IMR-90 (cell line): Measurements from ENCODE around the gene FNDC3A. TPM values are rescaled to one million over a fixed set of nuclear protein-coding genes. Genes with fewer than 3 reads are reported as not detected.

Source experiments
- ATAC-seq: fragments of 200-7000 bp; cut with Tn5 transposase; 2 replicates; pipeline ENCODE4 v1.9.1; 2020; ENCODE audit warnings: low read depth, mild to moderate bottlenecking, moderate library complexity
- BruUV-seq: library from RNA; stranded (reverse); fragments of 400-500 nt; replicated peaks from 2 replicates; lab custom pipeline; 2021; lab: Mats Ljungman, UMichigan
- CTCF ChIA-PET: fragments of 300-600 bp; formaldehyde crosslinking; extraction: SDS; loops from one replicate; lab custom pipeline; 2021; ENCODE audit warnings: antibody characterized with exemption; lab: Yijun Ruan, JAX
- POLR2A ChIA-PET: fragments of 300-600 bp; sonication (Branson Sonifier 250); formaldehyde crosslinking; loops from one replicate; lab custom pipeline; 2022; ENCODE audit warnings: antibody characterized with exemption; ENCODE audit not compliant: unreplicated experiment; lab: Charles Lee
- DNase-seq: peaks from one replicate; pipeline ENCODE4 v3.0.0; 2013
- H2AFZ ChIP-seq: replicated peaks from 2 replicates; pipeline ENCODE3; 2013; ENCODE audit warnings: low read length, mild to moderate bottlenecking; ENCODE audit not compliant: poor library complexity
- H2AK5ac ChIP-seq: 2 replicates; pipeline ENCODE4 v1.6.1; 2013; ENCODE audit warnings: low read depth, low read length, inconsistent platforms
- H2AK9ac ChIP-seq: replicated peaks from 2 replicates; pipeline ENCODE3; 2013; ENCODE audit warnings: mild to moderate bottlenecking, low read depth, low read length, moderate library complexity; ENCODE audit not compliant: poor library complexity
- H2BK120ac ChIP-seq: 2 replicates; pipeline ENCODE4 v1.6.1; 2013; ENCODE audit warnings: low read depth, low read length, inconsistent platforms
- H2BK15ac ChIP-seq: 3 replicates; pipeline ENCODE4 v1.6.1; 2013; ENCODE audit warnings: low read depth, low read length, inconsistent platforms
- H2BK20ac ChIP-seq: 2 replicates; pipeline ENCODE4 v1.6.1; 2013; ENCODE audit warnings: low read depth, mild to moderate bottlenecking, inconsistent platforms, low read length, moderate library complexity
- H2BK5ac ChIP-seq: 2 replicates; pipeline ENCODE4 v1.6.1; 2013; ENCODE audit warnings: mild to moderate bottlenecking, low read depth, low read length, inconsistent platforms; ENCODE audit not compliant: poor library complexity, severe bottlenecking
- H3K14ac ChIP-seq: replicated peaks from 2 replicates; pipeline ENCODE4 v1.6.1; 2013; ENCODE audit warnings: low read depth, low read length, inconsistent platforms
- H3K18ac ChIP-seq: 2 replicates; pipeline ENCODE4 v1.6.1; 2013; ENCODE audit warnings: low read depth, low read length, control low read depth
- H3K23ac ChIP-seq: 2 replicates; pipeline ENCODE4 v1.6.1; 2013; ENCODE audit warnings: low read depth, low read length, inconsistent platforms
- H3K27ac ChIP-seq: 2 replicates; pipeline ENCODE4 v1.5.1; 2013; ENCODE audit warnings: mild to moderate bottlenecking, control low read depth, low read length; ENCODE audit not compliant: insufficient read depth
- H3K27me3 ChIP-seq: 2 replicates; pipeline ENCODE4 v1.6.1; 2013; ENCODE audit warnings: low read length; ENCODE audit not compliant: control insufficient read depth, insufficient read depth
- H3K36me3 ChIP-seq: 2 replicates; pipeline ENCODE4 v1.6.1; 2013; ENCODE audit warnings: low read length, mixed read lengths; ENCODE audit not compliant: control insufficient read depth, insufficient read depth
- H3K4ac ChIP-seq: 2 replicates; pipeline ENCODE4 v1.6.1; 2013; ENCODE audit warnings: low read depth, low read length, inconsistent platforms
- H3K4me1 ChIP-seq: 2 replicates; pipeline ENCODE4 v1.6.1; 2013; ENCODE audit warnings: low read length, mixed read lengths; ENCODE audit not compliant: control insufficient read depth, insufficient read depth
- H3K4me2 ChIP-seq: 2 replicates; pipeline ENCODE4 v1.6.1; 2013; ENCODE audit warnings: low read depth, mild to moderate bottlenecking, control low read depth, low read length, moderate library complexity
- H3K4me3 ChIP-seq: 2 replicates; pipeline ENCODE4 v1.5.1; 2013; ENCODE audit warnings: low read depth, mild to moderate bottlenecking, control low read depth, low read length, moderate library complexity; ENCODE audit not compliant: insufficient read depth
- H3K56ac ChIP-seq: 2 replicates; pipeline ENCODE4 v1.6.1; 2013; ENCODE audit warnings: low read length, inconsistent platforms; ENCODE audit not compliant: insufficient read depth; ENCODE audit errors: extremely low read depth
- H3K79me1 ChIP-seq, 2 experiments: 2 replicates each; pipeline ENCODE4 v1.6.1; 2013; ENCODE audit warnings: low read length in 2 of 2, inconsistent platforms in 1 of 2, low read depth in 1 of 2
- H3K9ac ChIP-seq: 2 replicates; pipeline ENCODE4 v1.6.1; 2013; ENCODE audit warnings: low read depth, low read length, control low read depth
- H3K9me1 ChIP-seq: 2 replicates; pipeline ENCODE4 v1.6.1; 2013; ENCODE audit warnings: low read length, inconsistent platforms; ENCODE audit not compliant: insufficient read depth
- H3K9me3 ChIP-seq: 2 replicates; pipeline ENCODE4 v1.6.1; 2013; ENCODE audit warnings: low read length; ENCODE audit not compliant: control insufficient read depth, insufficient read depth
- H4K20me1 ChIP-seq: 2 replicates; pipeline ENCODE4 v1.6.1; 2013; ENCODE audit warnings: low read length, inconsistent platforms; ENCODE audit not compliant: insufficient read depth
- H4K5ac ChIP-seq: 2 replicates; pipeline ENCODE4 v1.6.1; 2013; ENCODE audit warnings: mild to moderate bottlenecking, low read depth, low read length, control low read depth
- H4K8ac ChIP-seq, 2 experiments: 2 replicates each; pipeline ENCODE4 v1.6.1; 2013; ENCODE audit warnings: low read depth in 2 of 2, low read length in 2 of 2, control low read depth in 1 of 2, inconsistent platforms in 1 of 2
- H4K91ac ChIP-seq: 2 replicates; pipeline ENCODE4 v1.6.1; 2013; ENCODE audit warnings: low read depth, low read length, inconsistent platforms; ENCODE audit not compliant: insufficient read depth
- CEBPB ChIP-seq: IDR thresholded peaks from 2 replicates; pipeline ENCODE4 v1.6.1; 2012; ENCODE audit warnings: low read depth, low read length, improper control_type of control experiment
- CTCF ChIP-seq: conservative IDR thresholded peaks from 2 replicates; pipeline ENCODE4 v1.5.1; 2012; ENCODE audit warnings: mild to moderate bottlenecking, low read depth, low read length, improper control_type of control experiment
- ELK1 ChIP-seq: fragments of 150-350 bp; IDR thresholded peaks from 2 replicates; pipeline ENCODE4 v1.6.1; 2016; ENCODE audit warnings: low read depth, mild to moderate bottlenecking, low read length, moderate library complexity, borderline replicate concordance
- FOS ChIP-seq: fragments of 150-350 bp; IDR thresholded peaks from 2 replicates; pipeline ENCODE4 v1.6.1; 2016; ENCODE audit warnings: low read depth, low read length
- MAFK ChIP-seq: IDR thresholded peaks from 2 replicates; pipeline ENCODE4 v1.6.1; 2012; ENCODE audit warnings: low read depth, low read length, improper control_type of control experiment
- MAZ ChIP-seq: IDR thresholded peaks from 2 replicates; pipeline ENCODE4 v1.6.1; 2012; ENCODE audit warnings: low read depth, mild to moderate bottlenecking, low read length, improper control_type of control experiment, moderate library complexity, borderline replicate concordance
- MXI1 ChIP-seq: IDR thresholded peaks from 2 replicates; pipeline ENCODE4 v1.6.1; 2012; ENCODE audit warnings: low read depth, mild to moderate bottlenecking, low read length, moderate library complexity, borderline replicate concordance
- NFE2L2 ChIP-seq: fragments of 150-350 bp; IDR thresholded peaks from 2 replicates; pipeline ENCODE4 v1.6.1; 2016; ENCODE audit warnings: low read depth, mild to moderate bottlenecking, low read length
- POLR2A ChIP-seq: IDR thresholded peaks from 2 replicates; pipeline ENCODE4 v1.6.1; 2012; ENCODE audit warnings: mild to moderate bottlenecking, low read depth, low read length
- RAD21 ChIP-seq: IDR thresholded peaks from 2 replicates; pipeline ENCODE4 v1.6.1; 2012; ENCODE audit warnings: low read length, improper control_type of control experiment
- RFX5 ChIP-seq: IDR thresholded peaks from 2 replicates; pipeline ENCODE4 v1.8.0; 2012; ENCODE audit warnings: low read depth, mild to moderate bottlenecking, low read length, moderate library complexity
- USF2 ChIP-seq: fragments of 150-350 bp; IDR thresholded peaks from 2 replicates; pipeline ENCODE4 v1.6.1; 2017; ENCODE audit warnings: mild to moderate bottlenecking, antibody characterized with exemption, low read length, low read depth
- WGBS, 2 experiments: methylation state at CpG; one replicate each; pipeline versions ENCODE4 v1.1.5 to v1.1.7; 2013; ENCODE audit warnings: missing lambda C conversion rate in 2 of 2; ENCODE audit not compliant: insufficient read length in 1 of 2; ENCODE audit errors: extremely low coverage in 2 of 2; 5-methylcytosine and 5-hydroxymethylcytosine counted together
- dilution Hi-C: fragments of 300-500 bp; cut with HindIII; formaldehyde crosslinking; loops from one replicate; pipeline ENCODE4 v1.14.3; 2018; ENCODE audit warnings: low sequenced_read_pairs; ENCODE audit not compliant: unreplicated experiment
- in situ Hi-C: fragments of 300-500 bp; cut with MboI; formaldehyde crosslinking; loops from 3 replicates; pipeline ENCODE4 v1.14.3; 2019; ENCODE audit warnings: low sequenced_read_pairs, inconsistent platforms, mixed read lengths
- intact Hi-C: fragments of 100-400 bp; cut with micrococcal nuclease; formaldehyde crosslinking; loops from 2 replicates; pipeline ENCODE4 v1.10.0; 2022
- polyA plus RNA-seq, 3 experiments: library from polyadenylated mRNA; depleted of rRNA; stranded (reverse); fragments of >200 nt; gene quantifications; 2 replicates each; pipeline ENCODE4 v1.2.3, GENCODE V29; 2012; ENCODE audit warnings: low replicate concordance in 1 of 3
- total RNA-seq: library from RNA; depleted of rRNA; stranded (reverse); fragments of >200 nt; gene quantifications from 2 replicates; pipeline ENCODE4 v1.2.3, GENCODE V29; 2012

The FNDC3A gene
- total and polyA plus RNA-seq, 2 of the 4 experiments (the other 2 are of a cell fraction) = 29.2 to 60.4 TPM

GRCh38 chr13:49132479-49133002 lies 156.8 kb downstream of the FNDC3A start:
- Histone ChIP-seq H4K20me1 (peaks cover 2% of the 10 kb centered on the region; the same call in 1 of the 2 replicates), H3K4me3 (no peak overlapping the region), H3K36me3 (peaks cover 30% of the 10 kb centered on the region), H2AK5ac (no peak overlapping the region), H3K18ac (no peak overlapping the region), H3K27me3 (no peaks in the 10 kb centered on the region), H3K4me1 (no peaks in the 10 kb centered on the region), H4K91ac (no peak overlapping the region), H2BK15ac (no peak overlapping the region), H4K8ac (no peak overlapping the region), H3K4ac (no peak overlapping the region), H3K9me1 (peaks cover 6% of the 10 kb centered on the region; the same call in 1 of the 2 replicates), H3K23ac (no peak overlapping the region), H4K5ac (no peak overlapping the region), H2BK20ac (no peak overlapping the region), H3K9me3 (no peaks in the 10 kb centered on the region), H3K56ac (no peak overlapping the region), H3K27ac (no peak overlapping the region), H3K9ac (no peak overlapping the region), H2AK9ac (no peak overlapping the region), H2AFZ (no peak overlapping the region), H3K79me1 (peaks cover 25 to 37% of the 10 kb centered on the region in 2 experiments), H2BK120ac (no peak overlapping the region), H3K4me2 (no peak overlapping the region), H2BK5ac (no peak overlapping the region), H3K14ac (no peak overlapping the region)
- no peak for ATAC-seq
- TF ChIP-seq MXI1 = no peak
- TF ChIP-seq CEBPB = no peak
- TF ChIP-seq USF2 = no peak
- no peak for TF ChIP-seq ELK1
- no peak for TF ChIP-seq RAD21
- TF ChIP-seq RFX5 = no peak
- TF ChIP-seq CTCF = no peak
- TF ChIP-seq MAFK = no peak
- no peak for TF ChIP-seq FOS
- TF ChIP-seq NFE2L2 = no peak
- no peak for TF ChIP-seq POLR2A
- no peak for TF ChIP-seq MAZ
- in situ Hi-C loops = no loop called here
- DNase-seq = no peak
- ChIA-PET CTCF (no interaction called here), POLR2A (no interaction called here)
- intact Hi-C loops = no loop called here
- no CpG with 5 or more reads among the region's 1 CpG for WGBS, 2 experiments
- dilution Hi-C loops = no loop called here
- no TSS peak for BruUV-seq
